Measurements from ENCODE around the gene MAP1LC3A. TPM values are rescaled to one million over a fixed set of nuclear protein-coding genes. Genes with fewer than 3 reads are reported as not detected.

Gene MAP1LC3A
- total RNA-seq, 1 experiment from 2014 or later, result not detected

DNA sequence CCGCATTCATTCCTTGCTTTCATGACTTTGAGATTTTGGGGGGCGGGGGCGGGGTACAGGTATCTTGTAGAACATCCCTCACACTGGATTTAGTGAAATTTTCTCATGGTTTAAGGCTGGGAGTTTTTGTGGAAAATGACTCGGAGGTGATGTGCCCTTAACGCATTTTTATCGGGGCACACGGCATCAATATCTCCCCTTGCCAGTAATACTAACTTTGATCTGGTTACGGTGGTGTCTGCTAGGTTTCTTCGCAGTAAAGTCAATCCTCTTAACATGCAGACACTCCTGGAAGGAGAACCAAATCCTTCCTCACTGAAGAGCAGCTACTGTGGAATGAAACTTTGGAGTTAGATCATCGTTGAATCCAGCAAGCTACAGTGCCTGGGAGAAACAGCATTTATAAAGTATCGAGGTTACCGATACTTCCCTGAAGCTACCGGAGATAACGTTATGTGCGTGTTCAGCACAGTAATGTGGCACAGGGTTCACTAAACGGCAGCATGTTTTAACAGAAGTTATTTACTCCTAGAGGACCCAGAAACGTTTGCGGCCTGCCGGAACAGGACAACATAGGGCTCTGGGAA lies 43.5 kb upstream of the MAP1LC3A start:
- DNase-seq (ENCODE audit: low read depth, low spot score) (no peak), ATAC-seq (no peak)
- TF ChIP-seq TCF7L2 (IDR thresholded peaks at IDR 0.05; ENCODE audit: borderline replicate concordance, extremely low read depth, insufficient read depth, insufficient read length) (no peak), CTCF (IDR thresholded peaks at IDR 0.05 in 2 of 3, conservative IDR thresholded peaks at IDR 0.05 in 1 of 3; ENCODE audit: borderline replicate concordance in 1 of 3, insufficient read depth in 1 of 3, low read depth in 2 of 3, low read length in 2 of 3) (no peak), POLR2A (IDR thresholded peaks at IDR 0.05; ENCODE audit: borderline replicate concordance, extremely low read depth, insufficient read depth, insufficient read length) (no peak), EGR1 (IDR thresholded peaks at IDR 0.05; ENCODE audit: low read depth) (no peak), SIN3A (IDR thresholded peaks at IDR 0.05; ENCODE audit: low read depth) (no peak), ZFX (IDR thresholded peaks at IDR 0.05) (no peak), YY1 (IDR thresholded peaks at IDR 0.05; ENCODE audit: extremely low read depth, insufficient replicate concordance, low read depth, low read length) (no peak), FOSL1 (IDR thresholded peaks at IDR 0.05; ENCODE audit: low read depth) (no peak)
- TF ChIP-seq, protein P1, sequence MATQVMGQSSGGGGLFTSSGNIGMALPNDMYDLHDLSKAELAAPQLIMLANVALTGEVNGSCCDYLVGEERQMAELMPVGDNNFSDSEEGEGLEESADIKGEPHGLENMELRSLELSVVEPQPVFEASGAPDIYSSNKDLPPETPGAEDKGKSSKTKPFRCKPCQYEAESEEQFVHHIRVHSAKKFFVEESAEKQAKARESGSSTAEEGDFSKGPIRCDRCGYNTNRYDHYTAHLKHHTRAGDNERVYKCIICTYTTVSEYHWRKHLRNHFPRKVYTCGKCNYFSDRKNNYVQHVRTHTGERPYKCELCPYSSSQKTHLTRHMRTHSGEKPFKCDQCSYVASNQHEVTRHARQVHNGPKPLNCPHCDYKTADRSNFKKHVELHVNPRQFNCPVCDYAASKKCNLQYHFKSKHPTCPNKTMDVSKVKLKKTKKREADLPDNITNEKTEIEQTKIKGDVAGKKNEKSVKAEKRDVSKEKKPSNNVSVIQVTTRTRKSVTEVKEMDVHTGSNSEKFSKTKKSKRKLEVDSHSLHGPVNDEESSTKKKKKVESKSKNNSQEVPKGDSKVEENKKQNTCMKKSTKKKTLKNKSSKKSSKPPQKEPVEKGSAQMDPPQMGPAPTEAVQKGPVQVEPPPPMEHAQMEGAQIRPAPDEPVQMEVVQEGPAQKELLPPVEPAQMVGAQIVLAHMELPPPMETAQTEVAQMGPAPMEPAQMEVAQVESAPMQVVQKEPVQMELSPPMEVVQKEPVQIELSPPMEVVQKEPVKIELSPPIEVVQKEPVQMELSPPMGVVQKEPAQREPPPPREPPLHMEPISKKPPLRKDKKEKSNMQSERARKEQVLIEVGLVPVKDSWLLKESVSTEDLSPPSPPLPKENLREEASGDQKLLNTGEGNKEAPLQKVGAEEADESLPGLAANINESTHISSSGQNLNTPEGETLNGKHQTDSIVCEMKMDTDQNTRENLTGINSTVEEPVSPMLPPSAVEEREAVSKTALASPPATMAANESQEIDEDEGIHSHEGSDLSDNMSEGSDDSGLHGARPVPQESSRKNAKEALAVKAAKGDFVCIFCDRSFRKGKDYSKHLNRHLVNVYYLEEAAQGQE (IDR thresholded peaks at IDR 0.05; ENCODE audit: low read depth), result no peak
- Histone ChIP-seq H3K9me2 (ENCODE audit: insufficient read depth) (no peaks in the 10 kb centered on the region), H3K27ac (ENCODE audit: low read depth, low read length) (peak overlapping the region; percentile 79), H2AFZ (ENCODE audit: low read depth, low read length, poor library complexity, severe bottlenecking) (no peak overlapping the region), H3K27me3 (ENCODE audit: insufficient read depth, low read length) (no peaks in the 10 kb centered on the region), H3K36me3 (ENCODE audit: control insufficient read depth in 1 of 2, insufficient read depth in 2 of 2, low read length in 2 of 2) (peaks cover 3 to 5% of the 10 kb centered on the region in 2 experiments; a peak in 2 of 4 replicates), H4K20me1 (ENCODE audit: insufficient read depth) (no peaks in the 10 kb centered on the region), H3K4me3 (replicated peaks in 1 of 2; ENCODE audit: low read depth in 1 of 2, low read length in 2 of 2) (no peak overlapping the region), H3K79me2 (ENCODE audit: insufficient read depth, low read length) (peaks cover 36% of the 10 kb centered on the region), H3K4me1 (ENCODE audit: control insufficient read depth in 1 of 2, insufficient read depth in 2 of 2, low read length in 2 of 2) (peaks cover 4 to 7% of the 10 kb centered on the region in 2 experiments; a peak in 3 of 4 replicates), H3K9ac (ENCODE audit: low read length) (no peak overlapping the region), H3K4me2 (ENCODE audit: low read length) (no peak overlapping the region), H3K9me3 (ENCODE audit: control insufficient read depth in 1 of 2, insufficient read depth in 1 of 2, low read depth in 1 of 2, low read length in 2 of 2) (no peaks in the 10 kb centered on the region)
- RAD21 ChIA-PET (ENCODE audit: low non-redundant PET in 1 of 2, low total read pairs in 2 of 2, uncharacterized antibody in 2 of 2, unreplicated experiment in 2 of 2), result interaction anchor here in 1 of 2 experiments (3.2 kb wide), 1 partner anchor 202 kb away, joined by 20 read pairs; no protein-coding TSS in a partner anchor
- POLR2A ChIA-PET, result no interaction called here
- no TSS peak for BruUV-seq (replicated peaks)
- intact Hi-C loops (cut with micrococcal nuclease), result no loop called here
- CTCF ChIA-PET, result interaction anchor here (2.2 kb wide), 1 partner anchor 10 kb away, joined by 9 read pairs; no protein-coding TSS in a partner anchor
